Left kidney (tissue), 2 donors: ENCODE results near the gene HAT1. TPM values are rescaled to one million over a fixed set of nuclear protein-coding genes. Genes with fewer than 3 reads are reported as not detected.

Source experiments
- DNase-seq: peaks from one replicate; pipeline ENCODE4 v3.0.0-alpha.2; 2013
- polyA plus RNA-seq: library from polyadenylated mRNA; unstranded; fragments of 120-200 nt; gene quantifications from one replicate; pipeline ENCODE4 v1.2.1, GENCODE V29; 2013; ENCODE audit not compliant: insufficient read length

The HAT1 gene
- polyA plus RNA-seq, 1 donor = 75.0 TPM

DNA sequence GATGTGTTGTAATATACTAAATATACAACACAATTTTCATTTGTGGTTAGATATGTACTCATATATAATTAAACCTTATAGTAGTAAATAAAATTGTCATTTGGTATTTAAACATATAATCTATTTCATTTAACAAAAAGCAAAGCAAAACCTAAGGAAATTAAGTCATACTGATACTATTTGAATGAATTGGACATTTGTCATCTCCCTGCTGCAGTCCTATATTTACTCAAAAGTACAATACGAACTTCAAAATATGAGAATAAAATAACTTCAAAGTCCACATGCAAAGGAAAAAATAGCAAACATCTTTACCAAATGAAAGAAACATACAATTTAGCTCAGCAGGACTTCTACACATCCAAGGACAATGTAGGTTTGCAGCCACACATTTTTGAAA lies 11.8 kb upstream of the HAT1 start:
- no peak for DNase-seq

DNA sequence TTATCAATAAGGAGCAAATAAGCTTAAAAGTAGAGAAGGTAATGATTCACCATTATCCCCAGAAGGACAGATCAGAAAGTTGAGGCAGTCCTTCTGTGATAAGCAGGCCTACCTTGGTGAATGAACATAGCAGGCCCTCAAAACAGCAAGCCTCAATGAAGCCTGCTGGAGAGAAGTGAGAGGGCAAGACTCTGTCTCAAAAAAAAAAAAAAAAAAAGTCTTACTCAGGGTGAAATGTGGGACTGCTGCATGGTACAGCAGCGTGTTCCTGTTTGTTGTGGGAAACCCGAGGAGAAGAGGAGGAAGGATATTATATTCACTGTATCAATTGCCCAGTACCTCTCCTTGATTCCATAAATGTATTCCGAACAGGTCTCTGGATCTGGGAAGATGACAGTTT lies 8.7 kb upstream of the HAT1 start:
- no peak for DNase-seq

DNA sequence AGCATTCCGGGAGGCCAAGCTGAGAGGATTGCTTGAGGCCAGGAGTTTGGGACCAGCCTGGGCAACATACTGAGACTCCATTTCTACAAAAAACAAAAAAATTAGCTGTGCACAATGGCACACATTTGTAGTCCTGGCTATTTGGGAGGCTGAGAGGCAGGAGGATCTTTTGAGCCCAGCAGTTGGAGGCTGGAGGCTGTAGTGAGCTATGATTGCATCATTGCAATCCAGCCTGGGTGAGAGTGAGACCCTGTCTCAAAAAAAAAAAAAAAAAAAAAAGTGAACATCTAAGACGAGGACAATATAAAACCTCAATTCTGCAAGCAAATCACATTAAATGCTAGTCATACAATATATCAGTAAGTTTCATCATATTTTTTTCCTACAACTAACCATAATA lies 2.8 kb upstream of the HAT1 start:
- no peak for DNase-seq

DNA sequence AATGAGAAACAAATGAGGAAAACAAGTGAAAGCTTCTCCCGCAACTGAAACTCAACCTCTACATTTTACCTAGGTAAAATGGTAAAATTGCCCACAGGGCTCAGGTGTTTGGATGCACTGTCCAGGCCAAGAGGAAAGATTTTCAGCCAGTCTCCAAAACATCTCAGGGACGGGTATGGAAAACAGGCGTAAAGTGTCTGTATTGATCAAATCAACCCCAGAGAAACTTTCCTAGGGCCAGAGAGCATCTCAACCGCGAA lies 361 bp upstream of the HAT1 start:
- no peak for DNase-seq

DNA sequence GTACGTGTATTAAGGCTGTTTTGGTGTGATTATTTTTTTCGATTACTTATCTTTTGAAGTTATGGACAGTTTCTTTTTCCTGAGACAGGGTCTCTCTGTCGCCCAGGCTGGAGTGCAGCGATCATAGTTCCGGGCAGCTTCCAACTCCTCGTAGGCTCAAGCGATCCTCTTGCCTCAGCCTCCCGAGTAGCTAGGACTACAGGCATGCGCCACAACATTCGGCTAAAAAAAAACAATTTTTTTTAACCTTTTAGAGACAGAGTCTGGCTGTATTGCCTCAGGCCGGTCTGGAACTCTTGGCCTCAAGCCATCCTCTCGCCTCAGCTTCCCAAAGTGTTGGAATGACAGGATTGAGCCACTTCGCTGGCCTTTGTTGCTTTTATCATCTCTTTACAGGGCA lies 945 bp downstream of the HAT1 start:
- no peak for DNase-seq

DNA sequence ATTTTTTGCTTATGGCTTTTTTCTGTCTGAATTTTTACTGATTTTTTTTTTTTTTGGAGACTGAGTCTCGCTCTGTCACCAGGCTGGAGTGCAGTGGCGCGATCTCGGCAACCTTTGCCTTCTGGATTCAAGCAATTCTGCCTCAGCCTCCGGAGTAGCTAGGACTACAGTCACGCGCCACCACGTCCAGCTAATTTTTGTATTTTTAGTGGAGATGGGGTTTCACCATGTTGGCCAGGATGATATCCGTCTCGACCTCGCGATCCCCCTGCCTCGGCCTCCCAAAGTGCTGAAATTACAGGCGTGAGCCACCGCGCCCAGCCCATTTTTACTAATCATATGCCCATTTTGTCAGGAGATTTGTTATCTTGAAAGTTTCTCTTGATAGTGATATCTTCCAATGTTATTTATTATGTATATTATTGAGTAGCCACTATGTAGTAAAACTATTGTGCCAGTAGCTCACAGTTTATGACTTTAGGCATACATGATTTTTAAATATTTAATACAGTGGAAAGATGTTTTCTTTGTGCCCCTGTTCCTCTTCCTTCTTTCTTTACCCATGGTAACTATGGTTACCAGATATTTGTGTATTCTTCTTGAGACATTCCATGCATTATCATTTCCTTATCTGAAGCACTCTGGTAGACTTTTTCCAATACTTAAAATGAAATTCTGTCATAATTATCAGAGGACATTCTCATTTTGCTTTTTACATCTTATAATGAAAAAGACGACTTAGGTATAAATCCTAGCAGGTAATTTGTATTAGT lies 2.1 kb downstream of the HAT1 start:
- no peak for DNase-seq

DNA sequence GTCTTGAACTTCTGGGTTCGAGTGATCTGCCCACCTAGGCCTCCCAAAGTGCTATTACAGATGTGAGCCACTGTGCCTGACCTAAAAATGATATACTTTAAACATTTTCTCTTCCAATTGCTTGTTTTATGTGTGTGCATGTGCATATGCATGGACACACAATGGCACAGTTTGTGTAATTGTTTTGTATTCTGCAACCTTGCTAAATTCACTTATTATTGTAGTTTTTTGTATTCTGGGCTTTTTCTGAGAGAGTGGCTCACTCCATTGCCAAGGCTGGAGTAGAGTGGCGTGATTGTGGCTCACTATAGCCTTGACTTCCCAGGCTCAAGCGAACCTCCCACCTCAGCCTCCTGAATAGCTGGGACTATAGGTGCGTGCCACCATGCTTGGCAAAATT lies 8.1 kb downstream of the HAT1 start:
- no peak for DNase-seq

DNA sequence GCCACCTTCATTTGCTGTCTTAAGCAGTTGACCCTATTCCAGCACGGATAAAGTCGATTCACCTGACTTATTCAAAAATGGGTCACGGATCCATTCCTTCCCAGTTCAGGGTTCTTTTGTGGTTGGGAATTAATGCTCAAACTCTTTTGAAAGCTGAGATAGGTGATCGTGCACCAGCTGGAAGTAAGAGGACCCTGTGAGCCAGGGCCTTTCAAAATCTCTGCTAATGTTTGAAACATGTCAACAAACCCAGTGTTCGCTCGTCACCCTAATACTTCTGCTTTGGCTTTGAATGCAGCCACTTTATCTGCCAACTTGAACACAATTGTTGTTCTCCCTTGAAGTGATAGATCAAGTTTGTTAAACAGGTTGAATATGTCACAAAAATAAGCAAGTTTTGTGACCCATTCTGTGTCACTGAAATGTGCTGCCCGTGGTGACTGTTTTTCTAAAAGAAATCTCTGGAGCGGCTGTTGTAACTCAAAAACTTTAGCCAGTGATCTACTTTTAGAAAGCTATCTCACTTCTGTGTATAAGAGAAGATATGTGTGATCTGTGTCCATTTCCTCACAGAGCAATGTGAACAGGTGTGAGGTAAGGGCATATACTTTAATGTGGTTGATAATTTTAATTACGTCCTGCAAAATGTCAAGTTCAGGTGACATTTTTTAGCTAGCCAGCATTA lies 16.9 kb downstream of the HAT1 start:
- no peak for DNase-seq

DNA sequence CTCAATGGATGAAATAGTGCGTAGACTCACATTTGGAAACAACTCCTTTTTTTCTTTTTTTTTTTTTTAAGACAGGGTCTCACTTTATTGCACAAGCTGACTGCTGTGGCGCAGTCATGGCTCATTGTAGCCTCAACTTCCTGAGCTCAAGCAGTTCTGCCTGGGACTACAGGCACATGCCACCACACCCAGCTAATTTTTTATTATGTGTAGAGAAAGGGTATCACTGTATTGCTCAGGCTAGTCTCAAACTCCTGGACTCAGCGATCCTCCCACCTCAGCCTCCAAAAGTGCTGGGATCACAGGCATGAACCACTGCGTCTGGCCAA lies 17.4 kb downstream of the HAT1 start:
- no peak for DNase-seq

DNA sequence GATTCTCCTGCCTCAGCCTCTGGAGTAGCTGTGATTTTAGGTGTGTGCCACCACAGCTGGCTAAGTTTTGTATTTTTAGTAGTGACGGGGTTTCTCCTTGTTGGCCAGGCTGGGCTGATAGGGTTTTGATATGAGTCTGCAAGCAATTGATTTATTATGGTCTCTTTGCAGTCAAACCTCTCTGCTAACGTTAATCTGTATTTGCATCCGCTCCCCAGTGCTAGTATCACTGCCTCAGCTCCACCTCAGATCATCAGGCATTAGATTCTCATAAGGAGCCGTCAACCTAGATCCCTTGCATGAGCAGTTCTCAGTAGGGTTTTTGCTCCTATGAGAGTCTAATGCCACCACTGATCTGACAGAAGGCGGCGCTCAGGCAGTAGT lies 19.0 kb downstream of the HAT1 start:
- DNase-seq = no peak

DNA sequence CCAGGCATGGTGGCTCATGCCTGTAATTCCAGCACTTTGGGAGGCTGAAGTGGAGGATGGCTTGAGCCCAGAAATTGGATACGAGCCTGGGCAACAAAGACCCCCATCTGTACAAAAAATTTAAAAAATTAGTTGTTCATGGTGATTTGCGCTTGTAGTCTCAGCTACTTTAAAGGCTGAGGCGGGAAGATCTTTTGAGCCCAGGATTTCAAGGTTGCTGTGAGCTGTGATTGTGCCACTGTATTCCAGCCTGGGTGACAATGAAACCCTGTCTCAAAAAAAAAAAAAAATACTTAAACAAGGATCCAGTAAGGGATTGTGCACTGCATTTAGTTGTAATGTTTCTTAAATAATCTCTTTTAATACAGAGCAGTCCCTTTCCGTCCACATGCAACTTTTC lies 21.6 kb downstream of the HAT1 start:
- DNase-seq = no peak

DNA sequence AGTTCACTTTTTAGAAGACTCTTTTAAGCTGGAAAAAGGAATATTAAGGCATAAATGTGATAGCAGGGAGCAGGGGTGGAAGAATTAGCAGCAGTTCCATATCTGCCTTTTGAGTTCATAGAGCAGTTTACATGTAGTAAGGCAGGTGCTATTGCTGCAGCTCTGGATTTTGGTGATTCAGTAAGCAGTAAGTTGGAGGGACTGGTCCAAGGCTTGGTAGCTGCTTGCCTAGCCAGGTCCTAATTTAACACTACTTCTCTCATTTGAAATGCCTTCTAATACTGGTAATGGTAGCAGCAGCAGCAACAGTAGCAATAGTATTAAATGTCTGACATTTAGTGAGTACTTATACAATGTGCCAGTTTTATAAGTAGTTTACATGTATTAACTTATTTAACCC lies 30.0 kb downstream of the HAT1 start:
- no peak for DNase-seq

DNA sequence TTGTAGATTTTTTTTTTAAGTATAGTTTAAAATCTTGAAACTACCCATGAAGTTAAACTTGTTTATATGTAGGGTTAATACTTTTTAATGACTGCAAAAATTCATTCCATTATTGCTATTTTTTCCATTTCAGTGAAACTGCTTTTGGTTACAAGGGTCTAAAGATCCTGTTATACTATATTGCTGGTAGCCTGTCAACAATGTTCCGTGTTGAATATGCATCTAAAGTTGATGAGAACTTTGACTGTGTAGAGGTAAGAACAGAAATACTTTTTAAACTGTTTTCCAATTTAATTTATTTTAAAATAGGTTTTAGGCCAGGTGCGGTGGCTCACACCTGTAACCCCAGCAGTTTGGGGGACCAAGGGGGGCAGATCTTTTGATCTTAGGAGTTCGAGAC lies 30.5 kb downstream of the HAT1 start:
- DNase-seq = no peak

DNA sequence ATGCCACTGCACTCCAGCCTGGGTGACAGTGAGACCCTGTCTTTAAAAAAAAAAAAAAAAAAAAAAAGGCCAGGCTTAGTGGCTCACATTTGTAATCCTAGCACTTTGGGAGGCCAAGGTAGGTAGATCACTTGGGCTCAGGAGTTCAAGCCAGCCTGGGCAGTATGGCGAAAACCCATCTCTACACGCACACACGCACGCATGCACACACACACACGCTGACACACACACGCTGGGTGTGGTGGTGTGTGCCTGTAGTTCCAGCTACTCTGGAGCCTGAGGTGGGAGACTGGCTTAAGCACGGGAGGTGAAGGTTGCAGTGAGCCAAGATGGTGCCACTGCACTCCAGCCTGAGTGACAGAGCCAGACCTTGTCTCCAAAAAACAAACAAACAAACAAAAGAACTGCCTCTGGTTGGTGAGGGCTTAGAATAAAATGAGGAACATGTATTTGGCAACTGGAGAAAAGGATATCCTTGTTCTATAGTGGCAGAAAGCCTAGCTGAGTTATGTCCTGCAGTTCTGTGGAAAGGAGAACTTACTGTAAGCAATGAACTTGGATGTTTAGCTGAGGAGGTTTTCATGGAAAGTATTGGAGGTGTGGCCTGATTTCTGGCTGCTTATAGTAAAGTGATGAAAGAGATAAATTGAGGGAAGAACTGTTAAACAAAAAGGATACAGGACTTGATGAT lies 34.0 kb downstream of the HAT1 start:
- no peak for DNase-seq

DNA sequence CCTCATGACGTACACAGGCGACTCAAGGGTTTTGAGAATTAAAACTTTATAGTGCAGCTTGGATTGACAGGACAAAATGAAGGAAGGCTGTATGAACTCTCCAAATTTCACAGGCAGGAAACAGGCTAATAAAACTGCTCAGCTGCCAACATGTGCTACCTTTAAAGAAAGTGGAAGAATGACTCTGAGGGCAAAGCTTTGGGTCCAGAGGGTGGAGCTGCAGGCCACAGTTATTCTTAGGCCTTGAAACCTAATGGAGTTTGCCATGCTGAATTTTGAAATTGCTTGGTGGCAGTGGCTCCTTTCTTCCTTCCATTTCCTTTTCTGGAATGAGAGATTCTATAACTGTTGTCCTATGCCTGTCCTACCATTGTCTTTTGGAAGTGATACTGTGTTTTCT lies 34.8 kb downstream of the HAT1 start:
- DNase-seq = no peak

DNA sequence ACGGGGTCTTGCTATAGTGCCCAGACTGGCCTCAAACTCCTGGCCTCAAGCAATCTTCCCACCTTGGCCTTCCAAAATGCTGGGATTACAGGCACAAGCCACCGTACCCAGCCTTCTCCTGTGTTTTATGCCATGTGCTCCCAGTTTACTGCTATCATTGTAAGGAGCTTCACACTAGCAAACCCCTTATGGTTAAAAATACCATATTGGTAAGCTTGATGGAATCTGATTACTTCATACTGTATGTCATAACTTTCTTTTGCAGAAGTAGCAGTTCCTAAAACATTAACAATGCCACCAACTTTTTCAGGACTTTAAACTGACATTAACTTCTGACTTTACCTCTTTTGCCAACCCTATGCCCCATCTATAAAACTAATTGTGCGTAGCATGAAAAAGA lies 36.2 kb downstream of the HAT1 start:
- no peak for DNase-seq

DNA sequence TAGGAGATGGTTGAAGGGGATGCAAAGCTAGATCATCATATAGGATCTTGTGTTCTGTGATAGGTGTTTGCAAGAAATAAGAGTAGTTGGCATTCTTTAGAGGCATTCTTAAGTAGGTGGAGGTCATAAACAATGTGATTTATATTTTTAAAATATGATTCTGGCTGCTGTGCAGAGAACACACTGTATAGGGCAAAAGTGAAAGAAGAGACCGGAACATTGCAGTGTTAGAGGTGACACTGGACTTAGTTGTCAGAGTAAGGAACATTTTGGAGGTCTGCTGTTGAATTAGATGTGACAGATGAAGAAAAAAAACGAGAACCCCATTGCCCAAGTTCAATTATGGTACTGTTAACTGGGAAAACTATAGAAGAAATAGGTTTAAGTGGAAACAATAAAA lies 37.7 kb downstream of the HAT1 start:
- no peak for DNase-seq

DNA sequence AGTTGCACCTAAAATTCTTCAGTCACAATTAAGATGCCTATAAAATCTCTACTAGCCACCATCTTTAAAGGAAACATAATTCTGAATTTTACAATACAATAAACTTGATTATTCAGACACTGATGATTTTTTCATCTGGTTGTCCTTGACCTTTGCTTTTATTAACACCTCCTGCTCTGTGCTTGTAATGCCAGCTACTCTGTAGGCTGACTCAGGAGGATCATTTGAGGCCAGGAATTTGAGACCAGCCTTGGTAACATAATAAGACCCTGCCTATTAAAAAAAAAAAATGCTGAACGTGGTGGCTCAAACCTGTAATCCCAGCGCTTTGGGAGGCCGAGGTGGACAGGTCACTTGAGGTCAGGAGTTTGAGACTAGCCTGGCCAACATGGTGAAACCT lies 38.3 kb downstream of the HAT1 start:
- no peak for DNase-seq

DNA sequence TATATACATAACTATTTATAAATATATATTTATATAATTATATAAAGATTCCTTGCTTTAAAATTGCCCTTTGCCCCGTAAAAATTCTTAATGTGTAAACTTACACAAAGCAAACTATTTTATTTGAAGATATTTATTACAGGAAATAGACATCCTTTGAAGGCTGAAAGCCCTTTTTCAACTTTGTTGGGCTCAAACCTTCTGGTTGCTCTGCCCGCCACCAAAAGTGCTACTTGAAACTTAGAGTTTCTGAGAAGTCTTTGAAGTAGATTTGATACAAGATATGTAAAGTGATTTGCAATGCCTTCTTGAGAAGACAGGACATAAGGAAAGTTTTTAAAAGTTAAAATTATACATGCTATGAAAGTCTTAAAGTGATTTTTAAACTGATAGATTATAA lies 40.9 kb downstream of the HAT1 start:
- no peak for DNase-seq

DNA sequence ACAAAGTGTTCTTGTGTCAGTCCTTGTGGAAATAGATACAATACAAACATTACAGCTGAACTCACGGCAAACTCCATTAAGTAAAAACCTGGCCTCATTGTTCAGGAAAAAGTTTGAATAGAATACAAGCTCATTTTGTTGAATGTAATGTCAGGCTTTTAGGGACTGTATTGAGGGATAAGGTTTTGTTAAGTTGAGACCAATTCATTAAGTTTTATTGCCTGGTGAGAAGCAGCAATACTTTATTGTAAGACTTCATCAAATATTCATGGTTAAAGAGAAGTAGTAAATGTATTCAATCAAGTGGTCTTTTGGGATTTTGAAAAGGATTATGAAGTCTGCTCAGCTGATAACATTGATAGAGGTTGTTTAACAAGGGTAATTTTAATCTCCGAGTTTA lies 42.0 kb downstream of the HAT1 start:
- no peak for DNase-seq

DNA sequence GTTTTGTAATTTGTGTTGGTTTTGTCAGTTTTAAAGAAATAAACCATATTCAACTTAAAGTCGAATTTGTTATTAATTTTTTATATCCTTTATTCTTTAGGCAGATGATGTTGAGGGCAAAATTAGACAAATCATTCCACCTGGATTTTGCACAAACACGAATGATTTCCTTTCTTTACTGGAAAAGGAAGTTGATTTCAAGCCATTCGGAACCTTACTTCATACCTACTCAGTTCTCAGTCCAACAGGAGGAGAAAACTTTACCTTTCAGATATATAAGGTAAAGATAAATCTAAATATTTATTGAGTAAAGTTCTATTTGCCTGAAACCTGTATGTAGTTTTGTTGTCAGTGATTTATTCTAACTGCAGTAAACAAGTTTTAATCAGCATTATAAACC lies 43.0 kb downstream of the HAT1 start:
- no peak for DNase-seq

DNA sequence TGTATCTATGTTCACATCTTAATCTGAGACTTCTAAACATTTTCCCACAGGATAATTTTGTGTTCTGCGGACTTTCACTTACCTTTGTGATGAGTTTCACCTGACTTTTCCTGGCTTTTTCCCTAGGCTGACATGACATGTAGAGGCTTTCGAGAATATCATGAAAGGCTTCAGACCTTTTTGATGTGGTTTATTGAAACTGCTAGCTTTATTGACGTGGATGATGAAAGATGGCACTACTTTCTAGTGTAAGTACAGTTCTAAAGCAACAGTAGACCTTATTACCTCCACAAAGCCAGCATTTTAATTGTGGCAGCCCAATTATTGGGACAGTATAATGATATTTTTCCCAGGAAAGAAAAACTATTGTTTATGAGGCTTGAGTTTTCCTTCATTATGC lies 43.4 kb downstream of the HAT1 start:
- DNase-seq = no peak

DNA sequence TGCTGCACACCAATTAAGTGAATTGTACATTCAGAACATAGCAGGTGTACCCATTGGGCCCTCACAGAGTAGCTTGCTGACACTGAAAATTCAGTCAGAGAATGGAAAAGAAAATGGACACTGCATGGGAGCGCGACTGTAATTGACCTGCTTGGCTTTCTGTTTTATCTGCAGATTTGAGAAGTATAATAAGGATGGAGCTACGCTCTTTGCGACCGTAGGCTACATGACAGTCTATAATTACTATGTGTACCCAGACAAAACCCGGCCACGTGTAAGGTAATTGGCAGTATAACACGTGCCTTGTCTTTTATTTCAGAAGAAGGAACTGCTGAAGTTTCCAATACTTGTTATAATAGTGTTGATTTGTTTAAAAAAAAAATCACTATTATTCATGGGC lies 44.0 kb downstream of the HAT1 start:
- DNase-seq = no peak

DNA sequence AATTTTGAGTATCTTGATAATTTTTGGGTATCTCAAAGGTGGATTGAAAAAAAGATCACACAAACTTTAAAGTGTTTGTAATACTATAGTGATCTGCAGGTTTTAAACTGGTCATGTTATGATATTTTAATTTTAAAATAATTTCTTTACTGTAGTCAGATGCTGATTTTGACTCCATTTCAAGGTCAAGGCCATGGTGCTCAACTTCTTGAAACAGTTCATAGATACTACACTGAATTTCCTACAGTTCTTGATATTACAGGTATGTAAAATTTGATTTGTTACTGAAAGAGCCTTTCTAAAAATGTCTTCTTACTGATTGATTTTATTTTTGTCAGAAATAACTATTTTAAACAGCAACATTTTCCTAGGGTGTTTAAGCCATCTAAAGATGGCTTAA lies 44.4 kb downstream of the HAT1 start:
- no peak for DNase-seq
